A549 treated with ZK216348 at 1 μM for 4 hours (cell line): ENCODE measurements around the gene OSTM1. TPM values are rescaled to one million over a fixed set of nuclear protein-coding genes. Genes with fewer than 3 reads are reported as not detected.

Experiments
- total RNA-seq: library from RNA; stranded (reverse); fragments of 200-300 nt; extraction: Qiagen RNA extraction; gene quantifications from 5 replicates; pipeline ENCODE4 v1.2.3, GENCODE V29; 2022; ENCODE audit warnings: low read depth

Gene OSTM1
- 11.9 to 28.5 TPM (median 26.0 TPM) in 5 replicates for total RNA-seq

GRCh38 chr6:108074359-108075144 lies at the start of gene OSTM1:
OSTM1 (minus strand) TSS chr6:108074741; CDS start chr6:108074651, 90 bp downstream.

Other genes with a start within 250 kb of the OSTM1 start
- gene SEC63, start 116.5 kb downstream of the OSTM1 start, total RNA-seq, result 18.0 to 28.0 TPM (median 22.9 TPM) in 5 replicates
- gene NR2E1, start 91.3 kb upstream of the OSTM1 start, total RNA-seq, result 0.09 TPM in 1 of 5 replicates, not detected in the others
- 64.9 to 125 TPM (median 110 TPM) in 5 replicates for gene SNX3, start 186.3 kb upstream of the OSTM1 start, total RNA-seq
- gene AFG1L, start 220.3 kb upstream of the OSTM1 start, total RNA-seq, result 1.5 to 3.0 TPM (median 1.7 TPM) in 5 replicates